HepG2 (cell line): ENCODE measurements around the gene POFUT1. TPM values are rescaled to one million over a fixed set of nuclear protein-coding genes. Genes with fewer than 3 reads are reported as not detected.

Source experiments
- ATRX ChIP-seq: sonication (generic); formaldehyde crosslinking; IDR thresholded peaks from 2 replicates; pipeline ENCODE4 v1.4.0; 2020; ENCODE audit warnings: missing genetic modification reagents, borderline replicate concordance
- FOXA3 ChIP-seq: IDR thresholded peaks from 2 replicates; pipeline ENCODE4 v1.6.1; 2016; ENCODE audit warnings: missing genetic modification reagents, missing compliant biosample characterization
- FOXM1 ChIP-seq: sonication (generic); formaldehyde crosslinking; IDR thresholded peaks from 2 replicates; pipeline ENCODE4 v1.5.0; 2020; ENCODE audit warnings: missing genetic modification reagents
- KDM3A ChIP-seq: IDR thresholded peaks from 2 replicates; pipeline ENCODE4 v1.6.1; 2018; ENCODE audit warnings: low read depth, missing compliant biosample characterization
- KLF9 ChIP-seq: IDR thresholded peaks from 2 replicates; pipeline ENCODE4 v1.6.1; 2016; ENCODE audit warnings: low read depth
- PCBP1 ChIP-seq: fragments of 200-400 bp; formaldehyde crosslinking; IDR thresholded peaks from 2 replicates; pipeline ENCODE4 v1.6.1; 2017; ENCODE audit warnings: mild to moderate bottlenecking, low read depth, low read length, borderline replicate concordance
- PITX1 ChIP-seq: sonication (generic); formaldehyde crosslinking; IDR thresholded peaks from 2 replicates; pipeline ENCODE4 v1.5.1; 2020; ENCODE audit warnings: mild to moderate bottlenecking, missing genetic modification reagents
- POLR2A ChIP-seq, 2 experiments: IDR thresholded peaks; 2 replicates each; pipeline ENCODE4 v1.6.1; 2011; ENCODE audit warnings: low read depth in 2 of 2, low read length in 2 of 2, mild to moderate bottlenecking in 1 of 2, moderate library complexity in 1 of 2; ENCODE audit not compliant: insufficient read depth in 1 of 2
- PPARG ChIP-seq: conservative IDR thresholded peaks from 2 replicates; pipeline ENCODE4 v1.6.1; 2016; ENCODE audit warnings: missing biosample characterization, missing genetic modification reagents
- TAF1 ChIP-seq: sonication (generic); formaldehyde crosslinking; IDR thresholded peaks from 2 replicates; pipeline ENCODE4 v1.4.0; 2020; ENCODE audit warnings: missing genetic modification reagents
- ZBTB38 ChIP-seq: sonication (generic); formaldehyde crosslinking; IDR thresholded peaks from 2 replicates; pipeline ENCODE4 v1.5.1; 2020; ENCODE audit warnings: mild to moderate bottlenecking, missing genetic modification reagents
- ZBTB8A ChIP-seq: sonication (generic); formaldehyde crosslinking; IDR thresholded peaks from 2 replicates; pipeline ENCODE4 v1.4.0; 2020; ENCODE audit warnings: mild to moderate bottlenecking, low read depth, missing genetic modification reagents, borderline replicate concordance
- ZFP36 ChIP-seq: fragments of 150-350 bp; IDR thresholded peaks from 2 replicates; pipeline ENCODE4 v1.6.1; 2018; ENCODE audit warnings: borderline replicate concordance, low read length, low read depth; ENCODE audit not compliant: partially characterized antibody
- ZMYM4 ChIP-seq: sonication (generic); formaldehyde crosslinking; IDR thresholded peaks from 2 replicates; pipeline ENCODE4 v1.8.1; 2023; ENCODE audit warnings: mild to moderate bottlenecking, missing genetic modification reagents
- ZNF232 ChIP-seq: sonication (generic); formaldehyde crosslinking; IDR thresholded peaks from 2 replicates; pipeline ENCODE4 v1.4.0; 2020; ENCODE audit warnings: missing genetic modification reagents, borderline replicate concordance
- polyA plus RNA-seq, 8 experiments: library from polyadenylated mRNA; depleted of rRNA in 3 of 8; stranded (reverse) in 7 of 8; unstranded in 1 of 8; fragments of >200 nt; fragmentation: Illumina TruSeq in 4 of 8; extraction: Trizol in 4 of 8; gene quantifications; 2 replicates each; pipeline versions ENCODE4 v1.2.1 to v1.2.3, GENCODE V29; 2011 to 2016; ENCODE audit warnings: low read depth in 4 of 8, missing spikeins in 1 of 8, mixed read lengths in 1 of 8; ENCODE audit not compliant: insufficient read depth in 1 of 8
- total RNA-seq, 5 experiments: library from RNA; depleted of rRNA; stranded (reverse); fragments of >200 nt; fragmentation: Illumina TruSeq; extraction: Trizol; gene quantifications; 2 replicates each; pipeline ENCODE4 v1.2.3, GENCODE V29; 2016; ENCODE audit warnings: low read depth in 1 of 5
- TF ChIP-seq, protein P1 (sequence below): IDR thresholded peaks from 2 replicates; pipeline ENCODE4 v1.6.1; 2016; ENCODE audit warnings: low read depth
- TF ChIP-seq, protein P2 (sequence below): sonication (generic); formaldehyde crosslinking; IDR thresholded peaks from 2 replicates; pipeline ENCODE4 v1.8.0; 2022; ENCODE audit warnings: low read depth, missing genetic modification reagents
- TF ChIP-seq, protein P3 (sequence below), 2 experiments: sonication (generic) in 1 of 2; formaldehyde crosslinking in 1 of 2; IDR thresholded peaks; 2 replicates each; pipeline versions ENCODE4 v1.6.1 to v1.9.0; 2014 to 2022; ENCODE audit warnings: antibody characterized with exemption in 1 of 2, borderline replicate concordance in 1 of 2, inconsistent platforms in 1 of 2, low read depth in 1 of 2, missing genetic modification reagents in 1 of 2
- TF ChIP-seq, protein P4 (sequence below): IDR thresholded peaks from 2 replicates; pipeline ENCODE4 v1.6.1; 2018; ENCODE audit warnings: missing genetic modification reagents

The POFUT1 gene
- total and polyA plus RNA-seq, 2 of the 13 experiments (the other 11 are each of a cell fraction or from before 2014, with no cell fraction given): 35.5 to 58.3 TPM

DNA sequence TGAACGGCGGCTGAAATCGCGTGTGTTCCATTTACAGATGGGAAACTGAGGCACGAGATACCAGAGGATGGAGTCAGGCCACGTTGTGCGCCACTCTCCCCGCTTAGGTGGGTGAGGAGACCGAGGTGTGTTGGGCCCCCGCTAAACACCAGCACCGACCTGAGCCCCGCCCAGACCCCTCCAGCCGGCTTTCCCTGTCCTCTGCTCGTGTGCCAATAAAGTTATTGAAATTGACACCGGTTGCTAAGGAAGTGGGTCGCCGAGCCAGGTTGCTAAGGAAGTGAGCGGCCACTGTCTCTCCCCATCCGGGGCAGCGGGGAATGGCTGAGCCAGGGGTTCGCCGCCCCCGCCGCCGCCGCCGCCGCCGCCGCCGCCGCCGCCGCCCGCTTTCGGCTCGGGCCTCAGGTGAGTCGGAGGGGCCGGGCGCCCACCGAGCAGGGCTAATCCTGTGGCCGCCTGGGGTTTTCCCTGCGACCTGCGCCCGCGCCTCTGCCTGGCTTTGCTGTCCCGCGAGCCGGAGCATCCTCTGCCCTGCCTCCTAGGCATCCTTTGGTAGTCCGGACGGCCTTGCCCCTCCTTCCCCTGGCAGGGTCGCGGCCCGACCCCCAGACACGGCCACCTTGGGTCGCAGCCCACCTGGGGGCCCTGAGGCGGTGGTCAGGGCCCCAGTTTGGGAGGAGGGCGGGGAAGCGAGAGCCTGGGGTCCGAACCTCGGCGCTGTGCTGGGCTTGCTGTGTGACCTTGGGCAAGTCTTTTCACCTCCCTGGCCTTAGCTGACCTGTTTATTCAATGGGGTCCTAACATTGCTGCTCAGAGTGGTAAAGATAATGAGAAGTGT lies 69.9 kb downstream of the POFUT1 start, which contains the start of gene KIF3B (continued):
- peak; percentile 22; the same call in 1 of the 2 replicates for TF ChIP-seq ZBTB38 (CRISPR knock-in tag)
- peak; percentile 88; the same call in 1 of the 2 replicates for TF ChIP-seq ATRX (CRISPR knock-in tag)
- TF ChIP-seq, protein P1, sequence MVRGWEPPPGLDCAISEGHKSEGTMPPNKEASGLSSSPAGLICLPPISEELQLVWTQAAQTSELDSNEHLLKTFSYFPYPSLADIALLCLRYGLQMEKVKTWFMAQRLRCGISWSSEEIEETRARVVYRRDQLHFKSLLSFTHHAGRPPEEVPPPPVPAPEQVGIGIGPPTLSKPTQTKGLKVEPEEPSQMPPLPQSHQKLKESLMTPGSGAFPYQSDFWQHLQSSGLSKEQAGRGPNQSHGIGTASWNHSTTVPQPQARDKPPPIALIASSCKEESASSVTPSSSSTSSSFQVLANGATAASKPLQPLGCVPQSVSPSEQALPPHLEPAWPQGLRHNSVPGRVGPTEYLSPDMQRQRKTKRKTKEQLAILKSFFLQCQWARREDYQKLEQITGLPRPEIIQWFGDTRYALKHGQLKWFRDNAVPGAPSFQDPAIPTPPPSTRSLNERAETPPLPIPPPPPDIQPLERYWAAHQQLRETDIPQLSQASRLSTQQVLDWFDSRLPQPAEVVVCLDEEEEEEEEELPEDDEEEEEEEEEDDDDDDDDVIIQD (CRISPR knock-in tag): 0 out of 2 replicates have a peak, but pooled peaks have one; percentile 23
- TF ChIP-seq ZMYM4 (CRISPR knock-in tag): peak; percentile 90
- TF ChIP-seq PITX1 (CRISPR knock-in tag): no peak
- peak; percentile 73 for TF ChIP-seq FOXA3 (CRISPR knock-in tag)
- no peak for TF ChIP-seq FOXM1 (CRISPR knock-in tag)
- TF ChIP-seq ZFP36: no peak
- TF ChIP-seq, protein P2, sequence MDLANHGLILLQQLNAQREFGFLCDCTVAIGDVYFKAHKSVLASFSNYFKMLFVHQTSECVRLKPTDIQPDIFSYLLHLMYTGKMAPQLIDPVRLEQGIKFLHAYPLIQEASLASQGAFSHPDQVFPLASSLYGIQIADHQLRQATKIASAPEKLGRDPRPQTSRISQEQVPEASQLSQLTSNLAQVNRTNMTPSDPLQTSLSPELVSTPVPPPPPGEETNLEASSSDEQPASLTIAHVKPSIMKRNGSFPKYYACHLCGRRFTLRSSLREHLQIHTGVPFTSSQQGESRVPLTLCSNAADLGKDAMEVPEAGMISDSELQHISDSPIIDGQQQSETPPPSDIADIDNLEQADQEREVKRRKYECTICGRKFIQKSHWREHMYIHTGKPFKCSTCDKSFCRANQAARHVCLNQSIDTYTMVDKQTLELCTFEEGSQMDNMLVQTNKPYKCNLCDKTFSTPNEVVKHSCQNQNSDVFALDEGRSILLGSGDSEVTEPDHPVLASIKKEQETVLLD (CRISPR knock-in tag): peak; percentile 52; the same call in 1 of the 2 replicates
- peak; percentile 88; the same call in 1 of the 2 replicates for TF ChIP-seq PCBP1
- 0 out of 2 replicates have a peak, but pooled peaks have one; percentile 21 for TF ChIP-seq TAF1
- TF ChIP-seq POLR2A (IDR thresholded peaks at IDR 0.05; ENCODE audit: insufficient read depth in 1 of 2, low read depth in 2 of 2, low read length in 2 of 2): peak in 1 of 2 experiments; percentile 66; a peak in 2 of 4 replicates
- no peak for TF ChIP-seq ZBTB8A
- TF ChIP-seq PPARG (CRISPR knock-in tag): no peak; the same call in 1 of the 2 replicates
- TF ChIP-seq, protein P3, sequence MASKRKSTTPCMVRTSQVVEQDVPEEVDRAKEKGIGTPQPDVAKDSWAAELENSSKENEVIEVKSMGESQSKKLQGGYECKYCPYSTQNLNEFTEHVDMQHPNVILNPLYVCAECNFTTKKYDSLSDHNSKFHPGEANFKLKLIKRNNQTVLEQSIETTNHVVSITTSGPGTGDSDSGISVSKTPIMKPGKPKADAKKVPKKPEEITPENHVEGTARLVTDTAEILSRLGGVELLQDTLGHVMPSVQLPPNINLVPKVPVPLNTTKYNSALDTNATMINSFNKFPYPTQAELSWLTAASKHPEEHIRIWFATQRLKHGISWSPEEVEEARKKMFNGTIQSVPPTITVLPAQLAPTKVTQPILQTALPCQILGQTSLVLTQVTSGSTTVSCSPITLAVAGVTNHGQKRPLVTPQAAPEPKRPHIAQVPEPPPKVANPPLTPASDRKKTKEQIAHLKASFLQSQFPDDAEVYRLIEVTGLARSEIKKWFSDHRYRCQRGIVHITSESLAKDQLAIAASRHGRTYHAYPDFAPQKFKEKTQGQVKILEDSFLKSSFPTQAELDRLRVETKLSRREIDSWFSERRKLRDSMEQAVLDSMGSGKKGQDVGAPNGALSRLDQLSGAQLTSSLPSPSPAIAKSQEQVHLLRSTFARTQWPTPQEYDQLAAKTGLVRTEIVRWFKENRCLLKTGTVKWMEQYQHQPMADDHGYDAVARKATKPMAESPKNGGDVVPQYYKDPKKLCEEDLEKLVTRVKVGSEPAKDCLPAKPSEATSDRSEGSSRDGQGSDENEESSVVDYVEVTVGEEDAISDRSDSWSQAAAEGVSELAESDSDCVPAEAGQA (IDR thresholded peaks at IDR 0.05; ENCODE audit: low read depth): peak; percentile 85
- TF ChIP-seq, protein P3 (CRISPR knock-in tag; IDR thresholded peaks at IDR 0.05; ENCODE audit: borderline replicate concordance): no peak
- peak; percentile 59; the same call in 1 of the 2 replicates for TF ChIP-seq KLF9 (CRISPR knock-in tag)
- TF ChIP-seq ZNF232 (CRISPR knock-in tag): 0 out of 2 replicates have a peak, but pooled peaks have one; percentile 42
- TF ChIP-seq, protein P4, sequence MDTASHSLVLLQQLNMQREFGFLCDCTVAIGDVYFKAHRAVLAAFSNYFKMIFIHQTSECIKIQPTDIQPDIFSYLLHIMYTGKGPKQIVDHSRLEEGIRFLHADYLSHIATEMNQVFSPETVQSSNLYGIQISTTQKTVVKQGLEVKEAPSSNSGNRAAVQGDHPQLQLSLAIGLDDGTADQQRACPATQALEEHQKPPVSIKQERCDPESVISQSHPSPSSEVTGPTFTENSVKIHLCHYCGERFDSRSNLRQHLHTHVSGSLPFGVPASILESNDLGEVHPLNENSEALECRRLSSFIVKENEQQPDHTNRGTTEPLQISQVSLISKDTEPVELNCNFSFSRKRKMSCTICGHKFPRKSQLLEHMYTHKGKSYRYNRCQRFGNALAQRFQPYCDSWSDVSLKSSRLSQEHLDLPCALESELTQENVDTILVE: 0 out of 2 replicates have a peak, but pooled peaks have one; percentile 15
- no peak; the same call in none of the 2 replicates for TF ChIP-seq KDM3A (CRISPR knock-in tag)
